Aorta (tissue), 5 donors: ENCODE measurements around the gene MAD1L1. TPM values are rescaled to one million over a fixed set of nuclear protein-coding genes. Genes with fewer than 3 reads are reported as not detected.
A peak's percentile ranks its signal among the peaks of the same experiment; 100 is the strongest.

Experiments used
- ATAC-seq: fragments of 200-7000 bp; cut with Tn5 transposase; one replicate; pipeline ENCODE4 v1.9.1; 2022; ENCODE audit warnings: moderate library complexity; ENCODE audit not compliant: low FRiP score
- DNase-seq, 2 donors: peaks; one replicate each; pipeline ENCODE4 v3.0.0-alpha.2; 2020
- H3K27ac ChIP-seq, 2 donors: one replicate each; pipeline ENCODE4 v1.5.1; 2013; ENCODE audit warnings: low read length in 2 of 2, mild to moderate bottlenecking in 2 of 2, moderate library complexity in 2 of 2, control low read depth in 1 of 2, inconsistent platforms in 1 of 2, low read depth in 1 of 2
- H3K27me3 ChIP-seq, 2 donors: one replicate each; pipeline ENCODE4 v1.6.1; 2013; ENCODE audit warnings: control low read depth in 1 of 2, low read length in 1 of 2, mild to moderate bottlenecking in 1 of 2, moderate library complexity in 1 of 2; ENCODE audit not compliant: insufficient read depth in 2 of 2, control insufficient read depth in 1 of 2
- H3K36me3 ChIP-seq, 2 donors: one replicate each; pipeline ENCODE4 v1.6.1; 2013; ENCODE audit warnings: control low read depth in 1 of 2, low read length in 1 of 2, mild to moderate bottlenecking in 1 of 2; ENCODE audit not compliant: insufficient read depth in 2 of 2, control insufficient read depth in 1 of 2
- H3K4me1 ChIP-seq, 2 donors: one replicate each; pipeline ENCODE4 v1.6.1; 2013; ENCODE audit warnings: low read length in 2 of 2, control low read depth in 1 of 2, mild to moderate bottlenecking in 1 of 2, moderate library complexity in 1 of 2; ENCODE audit not compliant: insufficient read depth in 2 of 2, control insufficient read depth in 1 of 2
- H3K4me3 ChIP-seq, 2 donors: one replicate each; pipeline ENCODE4 v1.5.1; 2013; ENCODE audit warnings: low read length in 2 of 2, control low read depth in 1 of 2, mild to moderate bottlenecking in 1 of 2
- H3K9me3 ChIP-seq: one replicate; pipeline ENCODE4 v1.6.1; 2013; ENCODE audit warnings: mild to moderate bottlenecking, low read length; ENCODE audit not compliant: control insufficient read depth
- WGBS, 2 donors: extraction: QIAGEN DNeasy Blood & Tissue Kit; methylation state at CpG; one replicate each; pipeline ENCODE4 v1.1.7; 2013; 5-methylcytosine and 5-hydroxymethylcytosine counted together
- intact Hi-C, 2 donors: fragments of 100-400 bp; cut with DNase I; formaldehyde crosslinking; loops; one replicate each; pipeline versions ENCODE4 v1.14.2 to v1.15.0; 2022
- polyA plus RNA-seq, 2 donors: library from polyadenylated mRNA; stranded (reverse); fragments of 200-250 nt; gene quantifications; one replicate each; pipeline ENCODE4 v1.2.3, GENCODE V29; 2013
- total RNA-seq, 2 donors: library from RNA; stranded (reverse); fragmentation: NEBNext Ultra II Directional; extraction: Animal tissue kit (Norgen Biotek cat#: 25700); gene quantifications; one replicate each; pipeline ENCODE4 v1.2.1, GENCODE V29; 2021
- donor health status: healthy with polysubstance abuse.
- donor health status: Bipolar disorder and iron deficiency.
- donor health status: DM: no; HTN: no; CAD: no.
- donor health status: DM: no; HTN: no; CAD: no.
- donor health status: DM: yes; HTN: yes; CAD: no.

Gene MAD1L1
- total and polyA plus RNA-seq, 4 donors, result 14.8 to 35.8 (median 20.2) TPM

DNA sequence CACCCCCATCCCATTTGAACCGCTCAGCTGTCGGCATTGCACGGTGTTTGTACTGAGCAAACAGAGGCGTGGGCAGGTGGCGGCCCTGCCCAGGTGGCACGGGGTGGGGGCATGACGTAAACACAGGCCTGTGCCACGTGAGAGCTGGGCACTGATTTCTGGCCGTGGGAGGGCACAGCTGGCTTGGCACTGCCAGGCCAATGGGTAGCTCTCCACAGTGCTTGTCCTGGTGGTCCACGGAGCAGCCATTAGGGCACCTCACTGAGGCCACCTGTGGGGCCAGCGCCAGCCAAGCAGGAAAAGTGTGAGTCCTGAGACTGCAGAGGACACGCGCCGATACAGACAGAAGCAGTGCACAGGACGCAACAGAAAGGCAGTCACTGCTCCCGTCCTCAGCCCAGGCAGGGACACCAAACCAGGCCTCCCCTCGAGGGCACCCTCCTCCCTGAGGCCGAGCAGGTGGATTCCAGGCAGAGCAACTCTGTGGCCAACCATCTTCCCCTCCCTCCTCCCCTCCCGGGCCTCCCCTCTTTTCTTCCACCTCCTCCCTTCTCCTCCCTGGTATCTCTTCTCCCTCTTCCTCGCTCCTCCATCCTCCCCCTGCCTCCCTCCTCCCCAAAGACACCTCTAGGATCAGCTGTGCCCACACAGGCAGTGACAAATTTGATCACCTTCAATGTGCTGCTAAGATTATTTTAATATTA lies 303.9 kb downstream of the MAD1L1 start:
- Histone ChIP-seq H3K36me3 (no peaks in the 10 kb centered on the region), H3K27ac (no peak overlapping the region), H3K4me3 (no peak overlapping the region), H3K27me3 (no peaks in the 10 kb centered on the region), H3K9me3 (no peaks in the 10 kb centered on the region), H3K4me1 (no peaks in the 10 kb centered on the region)
- 92 to 95% methylated on average over 20 of the region's 20 CpGs for WGBS, 2 donors
- no peak for DNase-seq
- no peak for ATAC-seq
- intact Hi-C loops, result no loop called here

DNA sequence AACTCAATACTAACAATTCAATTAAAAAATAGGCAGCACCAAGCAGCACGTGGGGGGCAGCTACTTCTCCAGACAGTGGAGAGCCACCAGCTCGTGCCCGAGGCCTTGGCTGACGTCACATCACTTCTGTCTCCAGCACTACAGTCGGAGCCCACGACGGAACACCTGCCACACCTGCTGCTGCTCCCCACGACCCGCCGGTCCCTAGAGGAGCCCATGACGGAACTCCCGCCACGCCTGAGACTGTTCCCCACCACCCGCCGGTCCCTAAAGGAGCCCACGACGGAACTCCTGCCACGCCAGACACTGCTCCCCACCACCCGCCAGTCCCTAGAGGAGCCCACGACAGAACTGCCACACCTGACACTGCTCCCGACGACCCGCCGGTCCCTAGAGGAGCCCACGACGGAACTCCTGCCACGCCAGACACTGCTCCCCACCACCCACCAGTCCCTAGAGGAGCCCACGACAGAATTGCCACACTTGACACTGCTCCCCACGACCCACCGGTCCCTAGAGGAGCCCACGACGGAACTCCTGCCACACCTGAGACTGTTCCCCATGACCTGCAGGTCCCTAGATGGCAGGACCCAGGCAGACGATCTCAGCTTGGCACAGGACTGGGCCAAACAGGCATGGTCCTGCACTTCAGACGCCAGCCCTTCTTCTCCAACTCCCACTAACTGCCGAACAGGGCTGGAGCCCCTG lies 304.7 kb downstream of the MAD1L1 start:
- DNase-seq (no peak), ATAC-seq (no peak)
- Histone ChIP-seq H3K9me3 (no peaks in the 10 kb centered on the region), H3K36me3 (no peaks in the 10 kb centered on the region), H3K27me3 (no peaks in the 10 kb centered on the region), H3K4me1 (no peaks in the 10 kb centered on the region), H3K27ac (no peak overlapping the region), H3K4me3 (no peak overlapping the region)
- intact Hi-C loops, result no loop called here
- WGBS, 2 donors, result 90 to 94% methylated on average over 35 of the region's 35 CpGs

DNA sequence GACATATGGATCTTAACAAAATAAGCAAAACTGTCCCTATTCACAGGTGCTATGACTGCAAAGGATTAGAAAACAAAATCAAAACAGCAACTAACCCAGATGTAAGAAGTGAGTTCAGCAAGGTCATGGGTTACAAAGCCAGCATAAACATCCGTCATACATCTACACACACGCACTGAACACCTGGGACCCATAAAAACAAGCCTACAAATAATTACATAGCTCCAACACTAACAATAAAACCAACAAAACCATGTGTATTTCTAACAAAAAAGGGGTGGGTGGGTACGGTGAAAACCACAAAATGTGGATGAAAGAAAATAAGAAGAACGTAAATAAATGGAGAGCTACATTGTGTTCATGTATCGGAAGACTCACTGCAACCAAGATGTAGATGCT lies 305.8 kb downstream of the MAD1L1 start:
- intact Hi-C loops, result no loop called here
- Histone ChIP-seq H3K27me3 (no peaks in the 10 kb centered on the region), H3K4me1 (no peaks in the 10 kb centered on the region), H3K36me3 (no peaks in the 10 kb centered on the region), H3K27ac (no peak overlapping the region), H3K9me3 (no peaks in the 10 kb centered on the region), H3K4me3 (no peak overlapping the region)
- WGBS, 2 donors, result 96 to 98% methylated on average over 5 of the region's 5 CpGs
- ATAC-seq, result no peak
- no peak for DNase-seq

DNA sequence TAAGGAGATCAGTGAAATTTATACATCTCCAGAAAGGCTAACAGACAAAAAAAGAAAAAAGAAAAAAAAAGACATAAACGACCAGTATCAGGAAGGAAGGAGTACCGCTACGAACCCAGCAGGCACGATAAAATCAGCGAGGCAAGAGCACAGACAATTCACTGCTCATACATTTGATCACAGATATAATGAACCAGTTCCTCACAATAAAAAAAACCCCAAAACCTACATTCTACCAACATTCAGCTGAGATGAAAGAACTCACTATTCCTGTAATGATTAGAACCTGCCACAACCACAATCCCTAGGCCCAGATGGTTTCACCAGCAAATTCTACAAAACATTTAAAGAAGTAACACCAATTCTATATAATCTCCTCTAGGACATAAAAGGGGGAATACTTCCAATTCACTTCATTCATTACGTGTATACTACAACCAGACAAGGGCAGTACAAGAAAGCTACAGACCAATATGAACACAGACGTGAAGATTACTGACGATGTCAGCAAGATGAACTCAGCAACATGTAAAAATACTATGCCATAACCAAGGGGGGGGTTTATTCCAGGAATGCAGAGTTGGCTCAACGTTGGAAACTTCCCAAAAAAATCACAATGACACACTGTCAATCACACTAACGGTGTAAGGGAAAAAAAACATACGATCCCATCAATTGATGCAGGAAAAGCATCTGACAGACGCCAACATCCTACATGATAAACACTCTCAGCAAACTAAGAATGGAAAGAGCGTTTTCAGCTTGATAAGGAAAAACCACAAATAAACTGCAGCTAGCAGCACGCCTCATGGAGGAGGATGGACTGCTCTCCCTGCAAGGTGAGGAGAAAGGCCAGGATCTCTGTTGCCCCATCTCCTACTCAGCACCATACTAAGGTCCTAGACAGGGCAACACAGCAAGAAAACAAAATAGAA lies 306.5 kb downstream of the MAD1L1 start:
- Histone ChIP-seq H3K4me3 (no peak overlapping the region), H3K27me3 (no peaks in the 10 kb centered on the region), H3K36me3 (no peaks in the 10 kb centered on the region), H3K9me3 (no peaks in the 10 kb centered on the region), H3K4me1 (no peaks in the 10 kb centered on the region), H3K27ac (no peak overlapping the region)
- intact Hi-C loops, result no loop called here
- no peak for ATAC-seq
- DNase-seq, result no peak
- 81 to 83% methylated on average over 14 of the region's 14 CpGs for WGBS, 2 donors

DNA sequence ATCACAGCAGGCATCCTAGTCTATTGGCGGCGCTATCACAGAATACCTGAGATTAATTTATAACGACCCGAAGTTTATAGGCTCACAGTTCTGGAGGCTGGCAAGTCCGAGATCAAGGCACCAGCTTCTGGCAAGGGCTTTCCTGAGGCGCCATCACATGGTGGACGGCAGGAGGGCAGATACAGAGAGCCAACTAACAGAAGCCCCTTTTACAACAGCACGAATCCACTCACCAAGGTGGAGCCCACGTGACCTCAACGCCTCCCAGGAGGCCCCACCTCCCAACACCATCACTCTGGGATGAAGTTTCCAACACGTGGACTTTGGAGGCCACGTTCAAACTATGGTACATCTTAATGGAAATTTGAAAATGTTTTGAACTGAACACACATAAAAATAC lies 307.4 kb downstream of the MAD1L1 start:
- Histone ChIP-seq H3K27me3 (no peaks in the 10 kb centered on the region), H3K4me3 (no peak overlapping the region), H3K27ac (no peak overlapping the region), H3K36me3 (no peaks in the 10 kb centered on the region), H3K4me1 (no peaks in the 10 kb centered on the region), H3K9me3 (no peaks in the 10 kb centered on the region)
- 90 to 92% methylated on average over 12 of the region's 12 CpGs for WGBS, 2 donors
- DNase-seq (no peak), ATAC-seq (no peak)
- intact Hi-C loops, result no loop called here

DNA sequence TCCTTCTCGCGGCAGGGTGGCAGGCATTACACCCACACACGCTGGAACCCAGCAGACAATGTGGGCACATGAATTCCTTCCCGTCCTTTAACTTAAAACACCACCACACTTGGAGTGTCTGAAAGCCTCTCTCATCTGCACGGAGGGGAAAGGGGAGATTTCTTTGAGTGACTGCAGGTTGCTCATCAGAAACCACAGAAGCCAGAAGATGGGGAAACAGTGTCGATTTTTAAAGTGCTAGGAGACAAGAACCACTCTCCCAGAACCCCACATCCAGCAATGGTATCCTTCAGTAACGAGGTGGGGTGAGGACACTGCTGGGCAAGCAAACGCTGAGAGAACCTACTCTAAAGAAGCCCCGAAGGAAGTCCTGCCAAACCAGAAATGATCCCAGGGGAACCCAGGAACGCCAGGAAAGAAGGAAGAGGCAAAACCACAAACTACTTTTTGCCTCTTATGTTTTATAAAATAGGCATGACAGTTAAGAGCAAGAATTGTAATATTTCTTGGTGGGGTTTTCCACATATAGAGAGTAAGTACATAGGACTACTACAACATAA lies 308.4 kb downstream of the MAD1L1 start:
- WGBS, 2 donors, result 62 to 67% methylated on average over 10 of the region's 10 CpGs
- Histone ChIP-seq H3K27me3 (no peaks in the 10 kb centered on the region), H3K4me3 (no peak overlapping the region), H3K36me3 (no peaks in the 10 kb centered on the region), H3K27ac (no peak overlapping the region), H3K9me3 (no peaks in the 10 kb centered on the region), H3K4me1 (no peaks in the 10 kb centered on the region)
- DNase-seq, result no peak
- intact Hi-C loops, result no loop called here
- no peak for ATAC-seq

DNA sequence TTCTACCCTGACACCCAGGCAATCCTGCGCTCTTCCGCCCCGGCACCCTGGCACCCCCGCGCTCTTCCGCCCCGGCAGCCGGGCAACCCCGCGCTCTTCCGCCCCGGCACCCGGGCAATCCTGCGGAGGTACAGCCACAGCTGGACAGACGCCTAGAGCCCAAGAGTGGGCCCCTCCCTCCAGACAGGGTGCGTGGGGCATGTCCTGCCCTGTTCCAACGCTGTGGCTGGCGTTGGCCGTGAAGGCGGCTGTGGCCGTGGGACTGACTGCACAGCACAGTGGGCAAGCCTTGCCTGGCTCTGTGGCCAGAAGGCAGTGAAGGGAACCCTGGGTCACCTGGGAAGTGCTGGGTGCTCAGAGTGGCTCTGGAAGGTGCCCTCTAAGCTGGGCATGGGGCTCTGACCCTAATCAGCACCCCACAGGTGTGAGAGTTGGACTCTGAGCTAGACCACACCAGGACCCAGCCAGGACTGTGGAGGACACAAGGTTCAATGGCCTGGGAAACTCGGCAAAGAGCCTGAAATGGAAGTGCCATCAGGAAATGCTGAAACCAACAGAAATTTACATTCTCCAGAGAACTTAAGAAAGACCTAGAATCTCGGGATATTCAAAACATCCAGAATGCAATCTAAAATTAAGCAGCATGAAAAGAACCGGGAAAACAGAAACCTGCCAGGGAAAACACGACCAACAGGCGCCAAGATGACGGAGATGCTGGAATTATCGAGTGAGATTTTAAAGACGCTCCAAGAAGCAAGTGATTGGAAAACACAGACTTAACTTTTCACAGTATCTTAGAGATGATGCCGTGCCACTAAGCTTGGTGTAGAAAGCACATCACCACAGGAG lies 309.1 kb downstream of the MAD1L1 start:
- intact Hi-C loops, result no loop called here
- ATAC-seq (peak; percentile 6), DNase-seq (no peak)
- H3K27me3 ChIP-seq, result no peaks in the 10 kb centered on the region
- no peak overlapping the region for H3K27ac ChIP-seq
- no peaks in the 10 kb centered on the region for H3K4me1 ChIP-seq
- 85 to 90% methylated on average over 30 of the region's 30 CpGs for WGBS, 2 donors
- H3K4me3 ChIP-seq, result no peak overlapping the region
- no peaks in the 10 kb centered on the region for H3K9me3 ChIP-seq
- no peaks in the 10 kb centered on the region for H3K36me3 ChIP-seq

DNA sequence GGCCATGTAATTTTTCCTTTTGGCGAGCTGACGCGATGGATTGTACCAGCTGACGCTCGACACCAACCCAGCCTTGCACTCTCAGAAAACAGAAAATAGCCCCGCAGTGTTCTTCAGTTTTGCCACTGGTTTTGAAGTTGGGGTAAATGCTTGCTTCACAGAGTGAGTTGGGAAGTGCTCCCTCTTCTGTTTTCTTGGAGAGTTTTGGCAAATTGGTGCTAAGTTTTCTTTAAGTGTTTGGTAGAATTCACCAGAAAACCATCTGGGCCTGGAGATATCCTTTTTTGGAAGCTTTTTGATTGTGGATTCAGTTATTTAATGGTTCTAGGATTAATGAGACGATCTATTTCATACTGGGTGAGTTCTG lies 309.9 kb downstream of the MAD1L1 start:
- Histone ChIP-seq H3K9me3 (no peaks in the 10 kb centered on the region), H3K27me3 (no peaks in the 10 kb centered on the region), H3K36me3 (no peaks in the 10 kb centered on the region), H3K27ac (no peak overlapping the region), H3K4me3 (no peak overlapping the region), H3K4me1 (no peaks in the 10 kb centered on the region)
- no peak for DNase-seq
- WGBS, 2 donors, result 97 to 98% methylated on average over 7 of the region's 7 CpGs
- ATAC-seq, result no peak
- intact Hi-C loops, result no loop called here
